Mammary epithelial cell (primary cell): ENCODE data around the gene WDR1.

Experiments
- EZH2 ChIP-seq: IDR thresholded peaks from 2 replicates; pipeline ENCODE4 v1.6.1; 2012; ENCODE audit warnings: low read length, inconsistent platforms, borderline replicate concordance
- TF ChIP-seq, protein P1 (sequence below), 2 donors: IDR thresholded peaks in 1 of 2; conservative IDR thresholded peaks in 1 of 2; 2 replicates each; pipeline ENCODE4 v1.5.1; 2011 to 2012; ENCODE audit warnings: inconsistent platforms in 2 of 2, low read length in 2 of 2, mild to moderate bottlenecking in 2 of 2, control low read depth in 1 of 2, low read depth in 1 of 2; ENCODE audit not compliant: insufficient read depth in 1 of 2; ENCODE audit errors: extremely low read depth in 1 of 2

GRCh38 chr4:10079256-10079655, 37.3 kb downstream of the WDR1 start:
- TF ChIP-seq, protein P1, sequence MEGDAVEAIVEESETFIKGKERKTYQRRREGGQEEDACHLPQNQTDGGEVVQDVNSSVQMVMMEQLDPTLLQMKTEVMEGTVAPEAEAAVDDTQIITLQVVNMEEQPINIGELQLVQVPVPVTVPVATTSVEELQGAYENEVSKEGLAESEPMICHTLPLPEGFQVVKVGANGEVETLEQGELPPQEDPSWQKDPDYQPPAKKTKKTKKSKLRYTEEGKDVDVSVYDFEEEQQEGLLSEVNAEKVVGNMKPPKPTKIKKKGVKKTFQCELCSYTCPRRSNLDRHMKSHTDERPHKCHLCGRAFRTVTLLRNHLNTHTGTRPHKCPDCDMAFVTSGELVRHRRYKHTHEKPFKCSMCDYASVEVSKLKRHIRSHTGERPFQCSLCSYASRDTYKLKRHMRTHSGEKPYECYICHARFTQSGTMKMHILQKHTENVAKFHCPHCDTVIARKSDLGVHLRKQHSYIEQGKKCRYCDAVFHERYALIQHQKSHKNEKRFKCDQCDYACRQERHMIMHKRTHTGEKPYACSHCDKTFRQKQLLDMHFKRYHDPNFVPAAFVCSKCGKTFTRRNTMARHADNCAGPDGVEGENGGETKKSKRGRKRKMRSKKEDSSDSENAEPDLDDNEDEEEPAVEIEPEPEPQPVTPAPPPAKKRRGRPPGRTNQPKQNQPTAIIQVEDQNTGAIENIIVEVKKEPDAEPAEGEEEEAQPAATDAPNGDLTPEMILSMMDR (conservative IDR thresholded peaks at IDR 0.05 in 1 of 2, IDR thresholded peaks at IDR 0.05 in 1 of 2; ENCODE audit: extremely low read depth in 1 of 2, insufficient read depth in 1 of 2, low read depth in 1 of 2, low read length in 2 of 2) = no peak
- no peak for TF ChIP-seq EZH2
